SH-SY5Y (cell line): ENCODE results near the gene E2F2.

Source experiments
- GATA2 ChIP-seq: IDR thresholded peaks from 2 replicates; pipeline ENCODE4 v1.6.1; 2011; ENCODE audit warnings: mild to moderate bottlenecking, low read depth, low read length
- GATA3 ChIP-seq: IDR thresholded peaks from 2 replicates; pipeline ENCODE4 v1.6.1; 2011; ENCODE audit warnings: low read depth, mild to moderate bottlenecking, low read length, moderate library complexity

DNA sequence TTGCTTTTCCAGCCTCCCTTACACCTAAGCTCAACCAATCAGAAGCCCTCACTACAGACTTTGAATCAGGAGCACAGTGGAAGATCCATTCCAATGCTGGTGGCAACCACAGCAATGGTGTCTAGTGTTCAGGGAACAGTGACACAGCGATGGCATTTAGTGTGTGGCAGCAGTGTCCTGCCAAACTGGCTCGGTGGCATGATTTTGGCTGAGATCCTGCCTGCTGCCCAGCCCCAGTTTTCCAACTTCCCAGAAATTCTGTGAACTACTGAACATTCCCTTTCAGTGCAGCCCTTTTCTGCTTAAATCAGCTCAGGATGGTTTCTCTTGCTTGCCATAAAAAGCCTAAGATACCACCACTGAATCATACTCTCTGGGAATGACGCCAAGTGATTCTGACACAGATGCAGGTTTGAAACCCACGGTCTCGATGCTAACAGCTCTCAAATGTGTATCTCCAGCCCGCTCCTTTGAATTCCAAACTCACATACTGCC is 55.9 kb downstream of the E2F2 start:
- TF ChIP-seq GATA2 (no peak), GATA3 (no peak)
